A172 (cell line): ENCODE results near the gene ATP6V1F. TPM values are rescaled to one million over a fixed set of nuclear protein-coding genes. Genes with fewer than 3 reads are reported as not detected.

Experiments
- DNase-seq: peaks from one replicate; pipeline ENCODE4 v3.0.0-alpha.2; 2015; ENCODE audit warnings: low spot score
- total RNA-seq: library from RNA; depleted of rRNA; stranded (reverse); fragments of >200 nt; shearing (Covaris generic); gene quantifications from 2 replicates; pipeline ENCODE4 v1.2.3, GENCODE V29; 2014

ATP6V1F gene
- total RNA-seq, 1 experiment from 2014 or later: 171 TPM

DNA sequence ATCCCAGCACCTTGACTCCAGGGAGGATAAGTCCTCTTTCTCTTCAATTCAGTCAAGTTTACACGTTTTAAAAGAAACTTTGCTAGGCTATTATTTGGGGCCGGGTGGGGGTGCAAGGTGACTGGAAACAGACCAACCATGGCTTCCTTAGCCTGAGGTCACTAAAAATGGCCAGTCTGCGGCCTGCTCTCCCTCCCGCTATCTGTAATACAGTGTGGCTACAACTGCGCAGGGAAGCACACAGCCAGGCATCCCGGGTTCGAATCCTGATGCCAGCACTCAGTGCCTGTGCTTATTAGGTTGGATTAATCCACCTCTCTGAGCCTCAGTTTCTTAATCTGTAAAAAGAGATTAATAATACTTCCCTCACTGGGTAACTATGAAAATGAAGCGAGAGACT, 19.5 kb downstream of the ATP6V1F start:
- DNase-seq: no peak

DNA sequence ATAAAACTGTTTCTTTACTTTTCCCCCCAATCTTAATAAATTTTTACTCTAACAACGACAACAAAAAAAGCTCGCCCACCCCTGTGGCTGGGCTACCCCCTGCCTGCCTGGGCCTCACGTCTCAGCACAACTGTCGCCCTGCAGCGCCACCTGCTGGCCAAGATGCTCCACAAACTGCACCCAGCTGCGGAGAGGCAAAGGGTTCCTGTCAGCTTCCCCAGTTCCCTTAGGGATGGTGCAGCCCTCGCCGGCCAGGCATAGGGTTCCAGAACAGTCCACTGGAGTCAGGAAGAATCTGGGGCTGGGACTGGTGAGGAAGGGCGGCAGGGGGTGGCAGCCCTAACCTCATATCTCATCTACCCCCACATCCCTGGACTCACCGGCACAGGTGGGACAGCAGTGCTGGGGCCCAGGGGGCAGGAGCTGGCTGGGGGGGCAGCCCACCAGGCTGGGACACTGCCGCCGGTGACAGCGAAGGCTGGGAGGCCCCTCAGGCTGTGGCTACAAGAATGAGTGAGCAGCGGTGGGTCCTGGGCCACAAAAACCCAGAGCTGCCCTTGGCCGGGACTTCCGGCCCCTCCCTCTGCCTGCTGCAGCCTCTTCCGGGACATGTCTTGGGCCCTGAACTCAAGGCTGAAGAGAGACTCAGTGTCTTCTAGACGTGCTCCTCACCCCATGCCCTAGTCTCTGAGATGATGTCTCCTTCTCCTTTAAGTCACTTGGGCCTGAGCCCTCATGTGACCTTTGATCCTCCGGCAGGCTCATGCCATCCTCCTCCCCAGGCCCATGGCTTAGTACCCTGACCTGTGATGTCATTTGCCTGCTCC, 21.2 kb downstream of the ATP6V1F start:
- peak; percentile 30 for DNase-seq

DNA sequence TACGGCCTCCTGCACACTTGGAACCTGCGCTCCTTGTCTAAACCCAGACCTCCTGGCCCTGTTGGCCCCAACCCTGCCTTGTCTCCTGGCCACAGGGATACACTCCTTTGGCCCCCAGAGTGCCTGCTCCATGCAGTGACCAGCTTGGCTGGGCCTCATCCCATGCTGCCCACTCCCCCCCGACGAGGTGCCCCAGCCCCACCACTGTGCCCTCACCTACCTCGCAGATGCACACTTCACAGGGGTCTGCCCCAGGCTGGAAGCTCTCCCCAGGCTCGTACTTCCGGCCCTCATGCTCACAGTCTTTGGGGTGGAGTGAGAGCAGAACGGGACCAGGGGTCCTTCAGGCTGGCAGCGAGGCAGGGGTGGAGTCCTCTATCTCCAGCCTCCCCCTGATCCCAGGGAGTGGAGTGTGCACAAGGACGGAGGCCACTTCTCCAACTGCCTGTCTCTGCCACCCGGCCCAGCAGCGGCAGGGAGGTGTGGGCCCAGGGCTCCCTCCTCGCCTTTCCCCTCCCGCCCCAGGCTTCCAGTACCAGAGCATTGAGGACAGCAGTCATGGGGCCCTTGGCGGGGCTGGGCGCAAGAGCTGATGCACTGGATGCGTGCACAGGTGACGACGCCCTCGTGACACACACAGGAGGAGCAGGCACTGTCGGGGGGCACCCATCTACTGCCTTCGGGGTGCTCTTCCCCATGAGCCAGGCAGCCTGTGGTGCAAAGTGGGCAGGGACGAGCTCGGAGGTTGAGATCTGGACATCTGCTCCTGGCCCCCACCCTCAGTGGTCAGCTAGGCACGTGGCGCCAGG, 22.1 kb downstream of the ATP6V1F start:
- no peak for DNase-seq

DNA sequence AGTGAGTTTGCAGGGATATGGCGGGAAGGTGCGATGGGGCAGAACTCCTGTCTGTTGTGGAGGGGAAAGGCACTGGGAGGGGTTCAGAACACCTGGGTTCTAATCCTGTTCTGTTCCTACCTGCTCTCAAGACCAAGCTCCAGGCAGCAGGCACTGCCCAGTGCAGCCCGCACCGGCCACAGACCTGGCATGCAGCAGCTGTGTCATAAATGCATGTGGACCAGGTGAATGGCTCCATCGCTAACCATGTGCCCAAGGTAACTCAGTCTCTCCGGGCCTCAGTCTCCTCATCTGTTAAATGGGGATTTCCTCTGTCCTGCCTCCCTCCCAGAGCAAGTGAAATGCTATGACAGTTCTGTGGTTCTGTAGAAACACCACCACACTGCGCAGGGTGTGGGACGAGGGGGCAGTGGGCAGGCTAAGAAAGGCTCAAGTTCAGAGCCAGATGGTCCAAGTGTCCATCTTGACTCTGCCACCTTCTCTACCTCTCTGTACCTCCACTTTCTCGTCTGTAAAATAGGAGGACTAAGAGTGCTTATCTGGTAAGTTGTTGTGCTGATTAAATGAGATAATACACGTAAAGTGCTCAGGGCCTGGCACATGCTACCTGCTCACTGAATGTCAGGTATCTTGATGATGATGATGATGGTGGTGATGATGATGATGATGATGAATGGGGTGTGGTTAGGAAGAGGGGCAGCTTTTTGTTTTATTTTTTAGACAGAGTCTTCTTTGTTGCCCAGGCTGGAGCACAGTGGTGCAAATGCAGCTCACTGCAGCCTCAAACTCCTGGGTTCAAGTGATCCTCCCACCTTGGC, 22.9 kb downstream of the ATP6V1F start:
- no peak for DNase-seq

DNA sequence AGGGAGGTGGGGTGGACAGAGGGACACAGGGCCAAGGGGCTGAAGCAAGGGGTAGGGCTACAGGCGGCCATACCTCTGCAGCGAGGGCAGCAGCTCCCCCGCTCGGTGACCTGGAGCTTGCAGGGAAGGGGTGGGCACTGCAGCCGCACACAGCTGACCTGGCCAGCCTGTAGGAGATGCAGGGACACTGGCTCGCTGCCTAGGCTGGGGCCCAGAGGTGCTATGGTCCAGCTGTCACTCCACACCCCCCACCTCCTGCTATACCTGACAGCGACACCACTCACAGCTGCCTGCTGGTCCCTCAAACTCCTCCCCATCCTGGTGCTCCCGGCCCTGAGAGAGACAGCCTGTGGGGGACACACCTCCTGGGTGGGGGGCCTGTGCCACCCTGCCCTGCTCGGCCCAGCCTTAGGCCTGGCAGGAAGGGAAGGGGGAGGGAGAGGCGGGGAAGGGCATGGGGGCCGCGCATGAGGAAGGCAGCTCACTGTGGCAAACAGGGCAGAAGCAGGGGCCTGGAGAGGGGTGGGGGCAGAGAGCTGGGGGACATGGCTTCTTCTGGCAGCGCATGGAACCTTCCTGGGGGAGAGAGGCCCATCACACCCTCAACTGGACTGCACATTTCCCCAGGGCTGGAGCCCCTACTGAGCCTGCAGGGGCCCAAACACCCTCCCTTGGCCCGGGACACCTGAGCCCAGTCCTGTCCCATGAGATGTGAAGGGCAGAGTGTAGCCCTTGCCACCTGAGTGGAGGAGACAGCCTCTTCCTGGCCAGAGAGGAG, 23.9 kb downstream of the ATP6V1F start:
- no peak for DNase-seq

DNA sequence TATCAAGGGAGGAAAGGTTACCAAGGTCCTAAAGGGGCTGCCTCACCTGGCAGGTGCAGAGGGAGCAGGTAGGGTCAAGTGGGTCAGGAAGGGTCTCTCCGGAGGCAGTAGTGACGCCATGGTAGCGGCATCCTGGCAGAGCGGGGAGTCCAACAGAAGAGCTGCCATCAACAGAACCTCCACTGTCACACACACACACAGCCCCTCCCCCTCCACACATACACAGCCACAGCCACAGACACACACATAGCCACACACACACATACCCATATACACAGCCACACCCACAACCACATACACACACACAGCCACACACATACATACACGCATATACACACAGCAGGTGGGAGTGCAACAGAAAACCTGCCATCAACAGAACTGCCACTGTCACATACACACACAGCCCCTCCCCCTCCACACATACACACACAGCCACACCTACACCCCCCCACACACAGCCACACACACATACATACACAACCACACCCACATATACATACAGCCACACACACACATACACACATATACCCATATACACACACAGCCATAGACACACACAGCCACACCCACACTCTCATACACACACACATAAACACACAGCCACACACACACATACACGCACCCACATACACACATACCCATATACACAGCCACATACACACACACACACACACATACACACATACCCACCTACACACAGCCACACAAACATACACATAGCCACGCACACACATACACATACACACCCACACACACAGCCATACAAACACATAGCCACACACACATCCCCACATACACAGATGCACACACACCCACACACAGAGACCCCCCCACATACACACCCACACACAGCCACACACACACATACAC, 24.7 kb downstream of the ATP6V1F start:
- no peak for DNase-seq

DNA sequence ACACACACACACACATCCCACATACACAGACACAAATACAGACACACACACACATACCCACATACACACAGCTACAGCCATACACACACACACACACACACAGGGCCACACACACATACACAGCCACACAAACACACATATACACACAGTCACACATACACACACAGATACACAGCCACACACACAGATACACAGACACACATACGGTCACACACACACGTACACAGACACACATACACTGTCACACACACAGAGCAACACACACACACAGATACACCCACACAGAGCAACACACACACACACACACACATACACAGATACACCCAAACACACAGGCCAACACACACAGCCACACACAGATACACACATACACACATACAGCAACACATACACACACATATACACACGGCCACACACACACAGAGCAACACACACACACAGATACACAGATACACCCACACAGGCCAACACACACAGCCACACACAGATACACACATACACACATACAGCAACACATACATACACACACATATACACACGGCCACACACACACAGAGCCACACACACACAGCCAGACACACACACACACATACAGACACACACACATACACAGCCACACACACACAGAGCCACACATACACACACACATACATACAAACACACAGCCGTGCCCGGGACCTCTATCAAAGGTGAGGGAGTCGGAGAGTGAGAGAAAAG, 25.5 kb downstream of the ATP6V1F start:
- DNase-seq: no peak

DNA sequence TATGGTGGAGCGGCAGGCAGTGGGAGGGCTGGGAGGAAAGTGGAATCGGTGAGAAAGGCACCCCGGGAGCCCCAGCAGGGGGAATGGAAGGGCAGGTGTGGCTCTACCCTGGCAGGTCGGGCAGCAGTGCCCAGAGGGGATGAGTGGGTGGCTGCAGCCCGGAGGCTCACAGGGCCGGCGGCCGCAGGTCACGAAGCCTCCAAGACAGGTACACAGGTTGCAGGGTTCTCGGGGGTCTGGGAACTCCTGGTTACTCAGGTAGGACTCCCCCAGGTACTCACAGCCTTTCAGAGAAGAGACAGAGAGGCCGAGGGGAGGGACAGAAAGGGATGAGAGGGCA, 26.1 kb downstream of the ATP6V1F start:
- DNase-seq: no peak

DNA sequence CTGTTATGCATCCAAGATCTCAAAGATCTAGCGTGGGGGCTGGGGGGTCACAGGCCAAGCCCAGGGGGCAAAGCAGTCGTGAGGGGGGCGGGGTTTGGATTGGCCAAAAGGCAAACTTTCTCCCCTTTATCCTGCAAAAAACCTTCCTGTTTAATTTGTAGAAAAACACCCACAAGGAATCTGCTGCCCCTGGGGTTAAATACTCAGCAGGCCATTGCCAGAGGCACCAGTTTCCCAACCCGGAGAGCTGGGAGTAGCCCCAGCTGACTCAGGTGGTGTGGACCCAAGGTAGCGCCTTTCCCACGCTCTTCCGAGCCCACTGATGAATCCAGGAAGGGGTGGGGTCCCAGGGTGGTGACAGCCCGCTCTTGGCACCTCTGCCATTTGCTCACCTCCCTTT, 26.5 kb downstream of the ATP6V1F start:
- DNase-seq: no peak

DNA sequence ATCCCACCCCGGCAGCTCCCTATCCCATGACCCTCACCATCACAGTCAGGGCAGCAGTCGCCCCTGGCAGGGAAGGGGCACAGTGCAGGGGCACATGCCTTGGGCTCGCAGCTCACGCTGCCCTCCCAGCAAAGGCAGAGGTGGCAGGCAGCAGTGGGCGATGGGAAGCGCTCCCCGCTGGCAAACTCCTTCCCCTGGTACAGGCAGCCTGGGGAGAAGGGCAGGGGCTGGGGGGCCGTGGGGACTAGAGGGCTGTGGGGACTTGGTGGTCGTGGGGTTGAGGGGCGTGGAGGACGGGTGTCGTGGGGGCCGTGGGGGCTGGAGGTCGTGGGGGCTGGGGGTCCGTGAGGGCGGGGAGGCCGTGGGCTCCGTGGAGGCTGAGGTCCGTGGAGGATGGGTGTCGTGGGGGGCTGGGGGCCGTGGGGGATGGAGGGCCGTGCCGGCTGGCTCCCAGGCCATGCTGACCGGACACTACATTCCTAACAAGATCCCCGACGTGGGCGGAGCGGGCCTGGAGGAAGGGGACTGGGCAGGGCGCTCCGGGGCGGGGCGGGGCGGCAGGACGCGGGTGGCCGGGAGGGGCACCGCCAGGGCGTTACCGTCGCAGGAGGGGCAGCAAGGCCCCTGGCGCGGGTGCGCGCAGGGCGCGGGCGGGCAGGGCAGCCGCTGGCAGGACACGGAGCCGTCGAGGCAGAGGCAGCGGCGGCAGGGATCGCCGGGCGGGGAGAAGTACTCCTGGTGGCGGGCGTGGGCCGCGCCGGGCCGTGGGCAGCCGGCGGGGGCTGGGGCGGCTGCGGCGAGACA, 27.9 kb downstream of the ATP6V1F start:
- no peak for DNase-seq

DNA sequence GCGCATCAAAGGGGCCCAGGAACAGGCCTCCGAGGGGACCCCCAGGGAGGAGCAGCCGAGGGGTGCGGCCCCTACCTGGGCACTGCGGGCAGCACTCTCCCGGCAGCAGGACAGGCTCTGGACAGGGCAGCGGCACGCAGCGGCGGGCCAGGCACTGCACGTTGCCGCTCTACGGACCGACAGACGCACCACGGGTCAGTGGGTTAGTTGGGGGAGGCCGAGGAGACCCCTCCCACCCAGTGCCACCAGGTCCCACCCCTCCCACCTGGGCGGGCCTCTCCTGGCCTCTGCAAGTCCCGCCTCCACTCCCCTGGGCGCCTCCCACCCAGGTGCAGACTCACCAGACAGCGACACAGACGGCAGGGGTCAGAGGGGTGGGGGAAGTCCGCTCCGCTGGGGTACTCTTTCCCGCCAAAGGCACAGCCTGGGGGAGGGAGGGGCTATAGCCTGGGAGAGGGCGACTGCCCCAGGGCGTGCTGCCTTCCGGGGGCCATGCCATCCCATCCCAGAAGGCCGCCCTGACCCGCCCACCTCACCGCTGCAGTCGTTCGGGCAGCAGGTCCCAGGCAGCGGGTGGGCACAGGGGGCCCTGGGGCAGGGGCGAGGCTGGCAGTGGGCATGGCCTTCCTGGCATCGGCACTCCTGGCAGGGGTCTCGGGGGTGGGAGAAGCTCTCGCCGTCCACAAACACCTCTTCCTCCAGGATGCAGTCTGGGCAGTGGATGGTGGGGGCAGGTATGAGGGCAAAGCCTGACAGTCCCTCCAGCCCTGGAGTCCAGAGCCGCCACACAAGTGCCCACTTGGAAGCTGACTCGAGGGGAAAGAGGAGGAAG, 28.7 kb downstream of the ATP6V1F start:
- no peak for DNase-seq

DNA sequence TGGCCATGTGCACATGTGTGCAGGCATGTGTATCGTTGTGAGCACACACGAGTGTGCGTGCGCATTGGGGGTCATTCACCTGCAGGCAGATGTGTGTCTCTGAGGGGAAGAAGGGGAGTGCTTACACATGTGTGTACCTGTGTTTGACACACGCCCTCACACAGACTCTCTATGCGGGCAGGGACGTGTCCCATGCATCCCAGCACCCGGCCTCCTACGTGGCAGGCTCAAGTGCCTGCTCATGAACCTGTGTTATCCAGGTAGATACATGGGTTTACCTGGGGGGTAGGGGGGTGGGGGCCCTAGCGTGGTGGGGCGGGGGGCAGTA, 29.2 kb downstream of the ATP6V1F start:
- DNase-seq: no peak

DNA sequence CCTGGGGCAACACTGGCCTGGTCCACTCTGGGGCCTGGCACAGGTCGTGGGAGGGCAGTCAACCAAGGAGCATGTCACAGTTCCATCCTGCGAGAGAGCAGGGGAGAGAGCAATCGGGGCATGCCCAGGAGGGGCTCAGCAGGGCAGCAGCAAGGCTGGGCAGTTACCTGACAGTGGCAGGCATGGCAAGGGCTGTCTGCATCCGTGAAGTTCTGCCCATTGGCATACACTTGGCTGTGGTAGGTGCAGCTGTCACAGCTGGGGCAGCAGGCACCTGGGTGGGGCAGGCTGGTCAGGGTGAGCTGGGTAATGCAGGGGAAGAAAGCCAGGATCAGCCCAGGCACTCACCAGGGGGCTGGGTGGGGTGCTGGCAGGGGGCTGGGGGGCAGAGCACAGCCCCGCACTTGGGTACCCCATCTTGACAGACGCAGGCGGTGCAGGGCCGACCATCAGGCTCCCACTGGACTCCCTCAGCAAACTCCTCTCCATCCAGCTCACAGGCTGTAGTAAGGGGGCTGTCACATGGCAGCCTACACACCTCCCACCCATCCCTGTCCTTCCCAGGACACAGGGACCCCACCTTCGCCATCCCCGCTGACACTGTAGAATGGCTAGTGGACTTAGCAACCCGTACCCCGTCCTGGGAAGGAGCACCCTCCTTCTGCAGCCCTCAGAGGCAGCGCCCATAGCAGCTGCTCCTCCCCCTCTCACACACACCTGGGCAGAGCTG, 30.0 kb downstream of the ATP6V1F start:
- no peak for DNase-seq

DNA sequence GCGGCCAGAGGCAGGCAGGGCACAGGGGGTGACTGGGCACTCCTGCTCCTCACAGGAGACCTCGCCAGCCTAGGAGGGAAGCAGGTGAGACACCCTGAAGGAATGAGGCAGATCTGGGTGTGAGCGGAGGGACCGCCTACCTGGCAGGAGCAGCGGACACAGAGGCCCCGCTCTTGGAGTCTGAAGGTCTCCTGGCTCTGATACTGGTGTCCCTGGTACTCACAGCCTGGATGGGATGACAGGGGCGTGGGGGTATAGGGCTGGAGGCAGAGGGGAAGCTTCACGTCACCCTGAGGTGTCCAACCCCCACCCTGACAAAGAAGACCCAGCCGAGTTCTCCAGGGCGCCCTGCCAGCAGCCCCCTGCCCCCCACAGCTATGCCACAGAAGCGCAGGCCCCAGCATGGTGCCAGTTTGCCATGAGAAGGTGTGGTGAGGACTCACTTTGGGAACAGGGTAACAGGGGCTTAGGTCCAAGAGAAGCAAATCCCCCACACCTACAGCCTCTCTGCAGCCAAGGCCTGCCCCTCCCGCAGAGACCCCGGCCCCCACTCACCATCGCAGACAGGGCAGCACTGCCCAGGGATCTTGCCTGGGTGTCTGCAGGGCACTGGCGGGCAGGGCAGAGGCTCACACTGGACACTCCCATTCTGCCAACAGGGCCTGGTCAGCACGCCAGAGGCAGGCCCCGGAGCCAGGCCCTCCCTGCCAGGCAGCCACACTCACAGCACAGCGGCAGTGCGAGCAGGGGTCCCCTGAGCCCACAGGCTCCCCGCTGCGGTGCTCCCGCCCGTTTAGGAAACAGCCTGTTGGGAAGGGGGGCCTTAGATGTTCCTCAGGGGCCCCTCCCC, 30.8 kb downstream of the ATP6V1F start:
- no peak for DNase-seq

DNA sequence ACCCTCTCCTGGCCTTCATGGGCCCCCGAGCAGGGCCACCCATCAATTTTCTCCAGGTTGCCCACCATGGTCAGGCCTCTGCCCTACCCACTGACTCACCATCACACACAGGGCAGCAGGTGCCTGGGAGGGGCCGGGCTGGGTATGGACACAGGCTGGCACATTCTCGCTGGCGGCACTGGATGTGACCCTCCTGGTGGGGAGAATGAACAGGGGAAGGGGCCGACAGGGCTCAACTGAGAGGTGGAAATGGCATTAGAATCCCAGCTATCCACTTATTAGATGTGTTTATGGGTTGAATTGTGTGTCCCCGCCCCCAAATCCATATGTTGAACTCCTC, 31.4 kb downstream of the ATP6V1F start:
- no peak for DNase-seq

DNA sequence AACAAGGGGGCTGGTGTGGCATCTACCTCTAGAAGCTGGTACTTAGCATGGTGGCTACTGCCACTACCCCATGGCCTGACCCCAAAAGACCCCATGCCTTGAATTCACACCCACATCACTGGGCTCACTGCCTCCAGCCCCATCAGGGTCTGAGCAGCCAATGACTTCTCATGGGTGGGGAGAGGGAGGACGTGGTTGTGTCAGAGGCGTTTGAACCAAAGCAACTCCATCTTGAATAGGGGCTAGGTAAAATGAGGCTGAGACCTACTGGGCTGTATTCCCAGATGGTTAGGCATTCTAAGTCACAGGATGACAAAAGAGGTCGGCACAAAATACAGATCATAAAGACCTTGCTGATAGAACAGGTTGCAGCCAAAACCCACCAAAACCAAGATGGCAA, 32.7 kb downstream of the ATP6V1F start:
- DNase-seq: no peak

DNA sequence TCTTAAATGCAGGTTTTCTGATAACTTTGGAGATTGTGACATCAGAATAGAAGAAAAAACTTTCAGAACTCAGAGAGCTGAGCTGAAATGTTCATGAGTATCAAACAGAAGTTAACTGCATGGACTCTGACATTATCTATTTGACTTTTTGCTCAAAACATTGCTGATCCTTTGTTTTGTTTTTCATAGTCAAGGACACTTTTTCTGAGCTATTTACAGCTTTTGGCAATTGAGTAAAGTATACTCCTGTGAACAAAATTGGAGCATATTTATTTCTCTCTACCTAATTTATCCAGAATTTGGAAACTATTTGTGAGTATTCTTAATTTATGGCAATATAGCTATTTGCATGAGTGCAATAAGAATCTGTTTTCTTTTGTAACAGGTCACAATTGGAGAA, 36.7 kb downstream of the ATP6V1F start:
- DNase-seq: no peak
